Lung (tissue), 13 donors: ENCODE results near the gene PCDH9. TPM values are rescaled to one million over a fixed set of nuclear protein-coding genes. Genes with fewer than 3 reads are reported as not detected.
"Not testable (repeated sequence)": the region's sequence is repeated elsewhere in the genome, so short reads cannot be mapped to it uniquely, and the experiment has no call there.

Experiments
- ATAC-seq: fragments of 200-7000 bp; cut with Tn5 transposase; one replicate; pipeline ENCODE4 v1.9.1; 2020; ENCODE audit warnings: moderate number of reproducible peaks; ENCODE audit not compliant: insufficient read depth, low FRiP score
- DNase-seq, 3 donors: peaks; one replicate each; pipeline ENCODE4 v3.0.0-alpha.2; 2013 to 2017
- H3K27ac ChIP-seq, 2 donors: one replicate each; pipeline ENCODE4 v1.5.1; 2013; ENCODE audit warnings: mild to moderate bottlenecking in 2 of 2, moderate library complexity in 2 of 2, control low read depth in 1 of 2, inconsistent platforms in 1 of 2, low read depth in 1 of 2, low read length in 1 of 2
- H3K27me3 ChIP-seq, 3 donors: one replicate each; pipeline ENCODE4 v1.5.1; 2013; ENCODE audit warnings: low read length in 2 of 3; ENCODE audit not compliant: control insufficient read depth in 3 of 3, insufficient read depth in 3 of 3
- H3K36me3 ChIP-seq, 4 donors: one replicate each; pipeline ENCODE4 v1.5.1; 2013; ENCODE audit warnings: low read length in 4 of 4, mild to moderate bottlenecking in 1 of 4, moderate library complexity in 1 of 4; ENCODE audit not compliant: control insufficient read depth in 4 of 4, insufficient read depth in 4 of 4
- H3K4me1 ChIP-seq, 5 donors: one replicate each; pipeline ENCODE4 v1.5.1; 2013; ENCODE audit warnings: low read length in 5 of 5, mild to moderate bottlenecking in 2 of 5, moderate library complexity in 1 of 5; ENCODE audit not compliant: control insufficient read depth in 5 of 5, insufficient read depth in 5 of 5
- H3K4me3 ChIP-seq: one replicate; pipeline ENCODE4 v1.5.1; 2013; ENCODE audit warnings: mild to moderate bottlenecking, control low read depth, moderate library complexity
- H3K9ac ChIP-seq, 2 donors: one replicate each; pipeline ENCODE4 v1.5.1; 2013; ENCODE audit warnings: low read length in 2 of 2, control low read depth in 1 of 2; ENCODE audit not compliant: insufficient read depth in 1 of 2
- H3K9me3 ChIP-seq, 4 donors: one replicate each; pipeline ENCODE4 v1.5.1; 2013; ENCODE audit warnings: low read length in 3 of 4, mild to moderate bottlenecking in 1 of 4, moderate library complexity in 1 of 4; ENCODE audit not compliant: control insufficient read depth in 4 of 4, insufficient read depth in 3 of 4
- WGBS, 2 donors: extraction: QIAGEN DNeasy Blood & Tissue Kit; methylation state at CpG; one replicate each; pipeline ENCODE4 v1.1.7; 2013; 5-methylcytosine and 5-hydroxymethylcytosine counted together
- polyA plus RNA-seq, 2 donors: library from polyadenylated mRNA; stranded (reverse); fragments of 200-250 nt; gene quantifications; one replicate each; pipeline ENCODE4 v1.2.1, GENCODE V29; 2013
- small RNA-seq: library from RNA; depleted of rRNA; stranded (forward); fragments of <200 nt; gene quantifications from one replicate; pipeline ENCODE3, GENCODE V24; 2014; ENCODE audit warnings: low replicate concordance
- total RNA-seq, 2 donors: library from RNA; depleted of rRNA in 1 of 2; stranded (reverse); fragments of >200 nt in 1 of 2; gene quantifications; one replicate each; pipeline ENCODE4 v1.2.1, GENCODE V29; 2014 to 2021
- TF ChIP-seq, protein P1 (sequence below): IDR thresholded peaks from 2 replicates; pipeline ENCODE4 v1.5.1; 2012; ENCODE audit warnings: mild to moderate bottlenecking; ENCODE audit errors: control extremely low read depth, extremely low read depth
- donor health status: control.
- donor health status: control.
- donor health status: Bipolar disorder and iron deficiency.
- donor health status: healthy.
- donor health status: DM: yes; HTN: yes; CAD: no.

Gene PCDH9
- total and polyA plus RNA-seq, 4 donors, result 0.68 to 22.2 (median 4.1) TPM

DNA sequence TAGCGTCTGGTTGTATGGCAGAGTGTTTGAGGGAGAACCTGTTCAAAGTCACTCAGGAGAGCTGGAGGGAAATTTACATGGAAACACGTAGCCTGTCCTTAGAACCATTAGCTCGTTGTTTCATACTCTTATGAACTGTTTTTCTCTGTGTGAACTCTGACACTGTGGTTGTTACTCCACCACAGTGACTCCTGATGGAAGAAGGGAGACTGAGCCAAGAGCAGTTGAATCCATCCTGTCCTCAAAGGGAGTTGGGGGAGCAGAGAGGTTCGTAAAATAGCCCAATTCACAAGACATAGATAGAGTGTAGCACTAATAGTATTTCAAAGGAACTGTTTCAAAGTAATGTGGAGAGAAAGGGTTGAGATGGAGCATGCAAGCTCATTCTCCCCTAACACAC lies 964.8 kb downstream of the PCDH9 start:
- Histone ChIP-seq H3K27ac (no peak overlapping the region), H3K9me3 (no peaks in the 10 kb centered on the region), H3K27me3 (no peaks in the 10 kb centered on the region), H3K4me1 (peaks cover 0 to 7% (median 0%) of the 10 kb centered on the region in 5 donors), H3K36me3 (no peaks in the 10 kb centered on the region), H3K9ac (no peak overlapping the region), H3K4me3 (no peak overlapping the region)
- ATAC-seq, result no peak
- whole genome bisulfite sequencing, 2 donors, result 64 to 81% methylated on average over 4 of the region's 4 CpGs
- TF ChIP-seq, protein P1, sequence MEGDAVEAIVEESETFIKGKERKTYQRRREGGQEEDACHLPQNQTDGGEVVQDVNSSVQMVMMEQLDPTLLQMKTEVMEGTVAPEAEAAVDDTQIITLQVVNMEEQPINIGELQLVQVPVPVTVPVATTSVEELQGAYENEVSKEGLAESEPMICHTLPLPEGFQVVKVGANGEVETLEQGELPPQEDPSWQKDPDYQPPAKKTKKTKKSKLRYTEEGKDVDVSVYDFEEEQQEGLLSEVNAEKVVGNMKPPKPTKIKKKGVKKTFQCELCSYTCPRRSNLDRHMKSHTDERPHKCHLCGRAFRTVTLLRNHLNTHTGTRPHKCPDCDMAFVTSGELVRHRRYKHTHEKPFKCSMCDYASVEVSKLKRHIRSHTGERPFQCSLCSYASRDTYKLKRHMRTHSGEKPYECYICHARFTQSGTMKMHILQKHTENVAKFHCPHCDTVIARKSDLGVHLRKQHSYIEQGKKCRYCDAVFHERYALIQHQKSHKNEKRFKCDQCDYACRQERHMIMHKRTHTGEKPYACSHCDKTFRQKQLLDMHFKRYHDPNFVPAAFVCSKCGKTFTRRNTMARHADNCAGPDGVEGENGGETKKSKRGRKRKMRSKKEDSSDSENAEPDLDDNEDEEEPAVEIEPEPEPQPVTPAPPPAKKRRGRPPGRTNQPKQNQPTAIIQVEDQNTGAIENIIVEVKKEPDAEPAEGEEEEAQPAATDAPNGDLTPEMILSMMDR, result no peak
- peak in 1 of 3 donors; percentile 6 for DNase-seq

- Histone ChIP-seq H3K36me3 (no peaks in the 10 kb centered on the region), H3K4me3 (no peak overlapping the region), H3K9ac (no peak overlapping the region), H3K27me3 (no peaks in the 10 kb centered on the region), H3K9me3 (no peaks in the 10 kb centered on the region), H3K4me1 (peaks cover 0 to 7% (median 0%) of the 10 kb centered on the region in 5 donors), H3K27ac (no peak overlapping the region)
- DNase-seq (peak in 1 of 3 donors; percentile 13), ATAC-seq (no peak)
- TF ChIP-seq, protein P1, result no peak
- WGBS, 2 donors, result 58 to 75% methylated on average over 5 of the region's 5 CpGs
Measured at GRCh38 chr13:66264971-66265370, 965.2 kb downstream of the PCDH9 start.

DNA sequence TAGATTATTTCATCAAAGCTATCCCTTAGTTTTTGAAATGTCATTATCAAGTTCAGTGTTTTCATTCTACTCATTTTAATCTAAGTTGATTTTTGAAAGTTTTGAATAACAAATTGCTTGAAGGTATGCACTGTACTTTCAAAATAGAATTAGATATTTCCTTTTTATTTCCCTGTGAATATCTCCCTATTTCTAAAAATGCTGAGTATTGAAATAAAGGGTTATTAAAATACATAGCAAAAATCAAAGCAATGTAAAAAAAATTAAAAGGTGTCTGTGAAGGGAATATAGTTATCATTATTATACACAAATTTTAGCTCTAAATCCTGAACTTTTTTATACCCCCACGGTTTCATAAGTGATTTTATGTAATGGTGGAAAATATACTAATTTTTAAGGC lies 967.8 kb downstream of the PCDH9 start:
- 75 to 82% methylated on average over 1 of the region's 1 CpG for WGBS, 2 donors
- Histone ChIP-seq H3K9ac (no peak overlapping the region), H3K27me3 (no peaks in the 10 kb centered on the region), H3K27ac (no peak overlapping the region), H3K4me1 (peaks cover 0 to 7% (median 0%) of the 10 kb centered on the region in 5 donors), H3K9me3 (no peaks in the 10 kb centered on the region), H3K36me3 (no peaks in the 10 kb centered on the region), H3K4me3 (no peak overlapping the region)
- ATAC-seq, result no peak
- TF ChIP-seq, protein P1, result no peak
- no peak for DNase-seq

DNA sequence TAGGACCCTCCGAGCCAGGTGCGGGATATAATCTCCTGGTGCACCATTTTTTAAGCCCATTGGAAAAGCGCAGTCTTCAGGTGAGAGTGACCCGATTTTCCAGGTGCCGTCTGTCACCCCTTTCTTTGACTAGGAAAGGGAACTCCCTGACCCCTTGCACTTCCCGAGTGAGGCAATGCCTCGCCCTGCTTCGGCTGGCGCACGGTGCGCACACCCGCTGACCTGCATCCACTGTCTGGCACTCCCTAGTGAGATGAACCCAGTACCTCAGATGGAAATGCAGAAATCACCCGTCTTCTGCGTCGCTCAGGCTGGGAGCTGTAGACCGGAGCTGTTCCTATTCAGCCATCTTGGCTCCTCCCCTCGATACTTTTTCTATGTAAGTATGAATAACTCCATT lies 970.7 kb downstream of the PCDH9 start:
- not testable (repeated sequence) for H3K9me3 ChIP-seq, H3K9ac ChIP-seq, ATAC-seq, DNase-seq, H3K4me3 ChIP-seq, H3K27me3 ChIP-seq, H3K27ac ChIP-seq, H3K36me3 ChIP-seq, H3K4me1 ChIP-seq
- WGBS, 2 donors, result 96 to 99% methylated on average over 15 to 17 of the region's 17 CpGs

Small RNAs within 50 kb of the gene (small RNA-seq; reads per million reads assigned to genes)
- gene RNU7-87P, result not detected
